ENCODE results near the gene ITGAE.
"Not testable (repeated sequence)": the region's sequence is repeated elsewhere in the genome, so short reads cannot be mapped to it uniquely, and the experiment has no call there.

Gene ITGAE

DNA sequence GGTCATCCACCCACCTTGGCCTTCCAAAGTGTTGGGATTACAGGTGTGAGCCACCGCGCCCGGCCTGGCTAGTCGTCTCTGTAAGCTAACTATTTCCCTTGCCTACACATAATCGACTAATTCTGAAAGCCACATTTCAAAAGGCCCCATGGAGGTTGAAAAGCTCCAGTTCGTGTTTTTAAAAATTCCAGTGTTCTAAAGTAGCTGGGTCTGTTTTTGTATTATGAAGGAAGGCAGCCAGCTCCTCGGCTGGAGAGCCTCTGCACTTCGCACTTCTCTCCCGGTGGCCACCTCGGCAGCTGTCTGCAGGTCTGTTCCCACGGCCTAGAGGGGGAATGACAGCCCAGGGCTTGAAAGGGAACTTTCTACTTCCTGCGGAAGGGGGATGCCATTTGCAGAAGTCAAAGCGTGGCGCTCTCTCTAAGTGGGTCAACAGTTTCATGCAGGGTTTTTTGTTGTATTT, 60.3 kb downstream of the ITGAE start:
- no peak overlapping the region for H3K4me3 ChIP-seq (replicated peaks; ENCODE audit: low read depth, low read length)
- TF ChIP-seq, protein P1, sequence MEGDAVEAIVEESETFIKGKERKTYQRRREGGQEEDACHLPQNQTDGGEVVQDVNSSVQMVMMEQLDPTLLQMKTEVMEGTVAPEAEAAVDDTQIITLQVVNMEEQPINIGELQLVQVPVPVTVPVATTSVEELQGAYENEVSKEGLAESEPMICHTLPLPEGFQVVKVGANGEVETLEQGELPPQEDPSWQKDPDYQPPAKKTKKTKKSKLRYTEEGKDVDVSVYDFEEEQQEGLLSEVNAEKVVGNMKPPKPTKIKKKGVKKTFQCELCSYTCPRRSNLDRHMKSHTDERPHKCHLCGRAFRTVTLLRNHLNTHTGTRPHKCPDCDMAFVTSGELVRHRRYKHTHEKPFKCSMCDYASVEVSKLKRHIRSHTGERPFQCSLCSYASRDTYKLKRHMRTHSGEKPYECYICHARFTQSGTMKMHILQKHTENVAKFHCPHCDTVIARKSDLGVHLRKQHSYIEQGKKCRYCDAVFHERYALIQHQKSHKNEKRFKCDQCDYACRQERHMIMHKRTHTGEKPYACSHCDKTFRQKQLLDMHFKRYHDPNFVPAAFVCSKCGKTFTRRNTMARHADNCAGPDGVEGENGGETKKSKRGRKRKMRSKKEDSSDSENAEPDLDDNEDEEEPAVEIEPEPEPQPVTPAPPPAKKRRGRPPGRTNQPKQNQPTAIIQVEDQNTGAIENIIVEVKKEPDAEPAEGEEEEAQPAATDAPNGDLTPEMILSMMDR (IDR thresholded peaks at IDR 0.05; ENCODE audit: low read length, missing control alignments), result no peak
- no peak for DNase-seq (ENCODE audit: low read depth)

DNA sequence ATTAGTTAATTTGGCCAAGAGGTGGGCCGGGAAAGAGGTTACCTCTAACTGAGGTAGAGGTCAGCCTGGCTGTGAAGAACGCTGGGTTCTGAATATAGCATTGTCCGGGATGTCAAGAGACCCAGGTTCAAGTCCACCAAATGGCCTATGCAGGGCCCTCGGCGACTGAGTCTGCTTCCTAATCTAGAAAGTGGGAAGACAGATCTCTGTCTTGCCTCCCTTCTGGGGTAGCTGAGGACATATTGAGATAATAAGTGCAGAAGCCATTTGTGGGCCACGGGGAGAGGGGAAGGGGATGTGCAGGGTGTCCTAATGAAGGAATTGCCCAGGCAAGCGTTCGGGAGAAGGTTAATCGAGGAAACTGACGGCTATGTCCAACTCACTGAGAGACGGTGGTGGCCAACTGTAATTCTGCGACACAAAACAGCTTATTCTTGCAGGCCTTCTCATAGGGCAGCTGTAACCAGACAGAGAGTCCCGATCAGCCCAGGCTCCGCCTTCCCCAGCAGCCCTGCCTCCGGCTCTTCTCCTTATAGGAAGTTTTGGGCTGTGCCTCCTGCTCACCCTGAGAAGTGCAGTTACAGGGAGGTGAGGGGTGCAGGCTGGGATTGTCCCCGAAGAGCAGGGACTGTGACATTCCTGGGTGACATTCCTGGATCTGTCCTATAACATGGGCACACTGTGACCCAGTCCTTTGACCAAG, 61.4 kb downstream of the ITGAE start:
- H3K4me3 ChIP-seq (replicated peaks; ENCODE audit: low read depth, low read length), result no peak overlapping the region
- TF ChIP-seq, protein P1 (IDR thresholded peaks at IDR 0.05; ENCODE audit: low read length, missing control alignments), result no peak
- no peak for DNase-seq (ENCODE audit: low read depth)

DNA sequence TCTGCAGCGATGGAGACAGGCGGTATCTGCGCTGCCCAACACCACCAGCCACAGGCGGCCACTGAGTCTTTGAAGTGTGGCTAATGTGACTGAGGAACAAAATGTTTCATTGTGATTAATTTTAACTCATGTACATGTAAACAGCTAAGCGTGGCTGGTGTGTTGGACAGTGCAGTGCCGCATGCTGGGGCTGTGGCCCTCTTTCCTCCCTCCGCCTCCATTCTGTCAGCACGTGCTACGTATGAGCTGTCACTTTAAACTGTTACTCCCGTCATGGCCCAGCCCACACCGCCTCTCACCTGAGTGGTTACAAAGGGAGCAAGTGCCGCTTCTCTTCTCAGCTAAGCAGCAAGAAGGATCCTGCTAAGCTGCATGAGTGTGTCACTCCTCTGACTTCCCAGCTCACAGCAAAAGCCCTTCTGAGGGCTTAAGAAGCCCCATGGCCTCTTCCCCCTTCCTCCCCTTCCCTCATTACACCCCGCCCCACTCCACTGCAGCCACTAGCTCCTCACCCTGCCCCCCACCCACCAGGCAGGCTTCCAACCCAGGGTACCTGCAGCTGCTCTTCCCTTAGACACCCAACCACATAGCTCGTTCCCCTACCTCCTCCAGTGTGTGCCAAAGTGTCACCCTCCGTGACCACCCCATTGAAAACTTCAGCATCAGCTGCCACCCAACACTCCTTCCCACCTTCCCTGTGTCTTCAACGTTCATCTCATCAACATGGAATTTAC, 62.3 kb downstream of the ITGAE start:
- no peak for DNase-seq (ENCODE audit: low read depth)
- no peak overlapping the region for H3K4me3 ChIP-seq (replicated peaks; ENCODE audit: low read depth, low read length)
- TF ChIP-seq, protein P1 (IDR thresholded peaks at IDR 0.05; ENCODE audit: low read length, missing control alignments), result no peak

DNA sequence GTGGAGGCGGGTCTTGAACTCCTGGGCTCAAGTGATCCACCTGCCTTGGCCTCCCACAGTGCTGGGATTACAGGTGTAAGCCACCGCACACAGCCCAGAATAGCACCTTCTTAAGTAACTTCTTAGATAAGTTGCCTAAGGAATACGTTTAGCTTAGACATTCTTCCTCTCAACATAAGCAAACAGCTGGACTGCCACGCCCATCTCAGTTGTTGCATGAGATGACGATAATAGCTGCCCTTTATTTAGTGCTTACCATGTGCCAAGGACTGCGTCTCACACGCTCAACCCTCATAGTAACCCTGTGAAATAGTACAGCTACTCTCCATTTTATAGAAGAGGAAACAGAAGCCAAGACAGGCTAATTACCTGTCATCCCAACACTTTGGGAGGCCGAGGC, 65.5 kb downstream of the ITGAE start:
- H3K4me3 ChIP-seq (replicated peaks; ENCODE audit: low read depth, low read length), result no peak overlapping the region
- TF ChIP-seq, protein P1 (IDR thresholded peaks at IDR 0.05; ENCODE audit: low read length, missing control alignments), result no peak
- DNase-seq (ENCODE audit: low read depth), result no peak

DNA sequence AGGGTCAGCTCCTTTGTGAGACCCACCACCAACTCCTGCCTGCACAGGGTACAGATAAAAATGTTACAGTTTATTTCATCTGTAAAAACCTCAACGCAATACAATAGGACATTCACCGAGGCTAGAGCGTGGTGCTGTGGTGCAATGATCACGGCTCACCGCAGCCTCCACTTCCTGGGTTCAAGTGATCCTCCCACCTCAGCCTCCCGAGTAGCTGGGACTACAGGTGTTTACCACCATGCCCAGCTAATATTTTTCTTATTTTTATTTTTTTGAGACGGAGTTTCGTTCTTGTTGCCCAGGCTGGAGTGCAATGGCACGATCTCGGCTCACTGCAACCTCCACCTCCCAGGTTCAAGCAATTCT, 66.1 kb downstream of the ITGAE start:
- H3K4me3 ChIP-seq (replicated peaks; ENCODE audit: low read depth, low read length); DNase-seq (ENCODE audit: low read depth): not testable (repeated sequence)

DNA sequence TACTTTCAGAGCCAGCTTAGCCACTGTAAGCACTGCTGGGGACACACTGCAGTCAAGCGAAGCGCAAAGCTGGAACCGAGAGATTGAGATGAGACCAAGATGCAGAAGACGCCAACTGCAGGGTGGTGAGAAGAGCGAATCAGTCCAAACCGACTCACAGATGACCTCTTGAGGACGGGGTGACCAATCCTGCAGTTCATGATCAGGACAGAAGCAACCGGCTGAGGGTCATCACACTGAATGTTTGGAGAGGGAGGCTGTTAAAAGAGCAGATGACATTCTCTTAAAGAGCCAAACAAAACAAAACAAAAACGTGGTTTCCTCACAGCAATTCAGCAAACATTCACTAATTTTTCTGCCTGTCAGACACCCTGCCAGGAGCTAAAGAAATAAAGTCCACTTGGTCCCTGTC, 68.8 kb downstream of the ITGAE start:
- DNase-seq (ENCODE audit: low read depth), result peak; percentile 25
- no peak overlapping the region for H3K4me3 ChIP-seq (replicated peaks; ENCODE audit: low read depth, low read length)
- TF ChIP-seq, protein P1 (IDR thresholded peaks at IDR 0.05; ENCODE audit: low read length, missing control alignments), result peak; percentile 1

DNA sequence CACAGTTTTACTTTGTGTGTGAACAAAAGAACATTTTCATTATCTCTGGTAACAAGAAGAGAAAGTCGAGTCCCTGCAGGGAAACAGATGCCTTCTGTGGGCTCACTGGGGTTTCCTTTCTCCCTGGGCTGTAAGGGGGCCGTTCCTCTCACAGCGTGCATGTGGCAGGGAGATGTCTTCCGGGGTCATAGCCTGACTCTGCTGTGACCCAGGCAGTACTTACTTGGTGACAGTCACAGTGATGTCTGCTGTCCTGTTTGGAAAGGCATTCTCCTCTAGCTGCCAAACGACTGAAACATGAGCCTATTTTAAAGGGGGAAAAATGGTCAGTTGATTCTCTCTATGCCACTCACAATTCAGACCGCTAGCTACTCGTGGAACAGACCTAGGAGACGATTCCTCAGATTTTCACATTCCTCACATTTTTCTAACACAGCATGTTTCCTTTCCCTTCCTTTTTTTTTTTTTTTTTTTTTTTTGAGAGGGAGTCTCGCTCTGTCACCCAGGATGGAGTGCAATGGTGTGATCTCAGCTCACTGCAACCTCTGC, 70.0 kb downstream of the ITGAE start:
- peak; percentile 57 for DNase-seq (ENCODE audit: low read depth)
- H3K4me3 ChIP-seq (replicated peaks; ENCODE audit: low read depth, low read length), result no peak overlapping the region
- TF ChIP-seq, protein P1 (IDR thresholded peaks at IDR 0.05; ENCODE audit: low read length, missing control alignments), result no peak
